GM19324 (cell line): Measurements from ENCODE around the gene SASH1.
"Not testable (repeated sequence)": the region's sequence is repeated elsewhere in the genome, so short reads cannot be mapped to it uniquely, and the experiment has no call there.

ENCODE experiments used
- ATAC-seq: cut with Tn5 transposase; IDR thresholded peaks from one replicate; pipeline ENCODE4 v1.9.1; 2021; ENCODE audit warnings: mild to moderate bottlenecking, moderate library complexity; ENCODE audit not compliant: unreplicated experiment, low FRiP score

Gene SASH1

DNA sequence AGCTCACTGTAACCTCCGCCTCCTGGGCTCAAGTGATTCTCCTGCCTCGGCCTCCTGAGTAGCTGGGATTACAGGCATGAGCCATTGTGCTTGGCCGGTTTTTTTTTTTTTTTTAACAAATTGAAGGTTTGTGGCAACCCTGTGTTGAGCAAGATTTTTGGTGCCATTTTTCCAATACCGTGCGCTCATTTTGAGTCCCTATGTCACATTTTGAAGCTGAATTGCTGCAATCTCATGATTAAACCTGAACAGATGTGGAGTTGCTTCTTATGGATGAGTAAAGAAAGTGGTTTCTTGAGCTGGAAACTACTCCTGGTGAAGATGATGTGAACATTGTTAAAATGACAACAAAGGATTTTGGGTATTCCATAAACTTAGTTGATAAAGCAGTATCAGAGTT lies 16.6 kb downstream of the SASH1 start:
- no peak for ATAC-seq

DNA sequence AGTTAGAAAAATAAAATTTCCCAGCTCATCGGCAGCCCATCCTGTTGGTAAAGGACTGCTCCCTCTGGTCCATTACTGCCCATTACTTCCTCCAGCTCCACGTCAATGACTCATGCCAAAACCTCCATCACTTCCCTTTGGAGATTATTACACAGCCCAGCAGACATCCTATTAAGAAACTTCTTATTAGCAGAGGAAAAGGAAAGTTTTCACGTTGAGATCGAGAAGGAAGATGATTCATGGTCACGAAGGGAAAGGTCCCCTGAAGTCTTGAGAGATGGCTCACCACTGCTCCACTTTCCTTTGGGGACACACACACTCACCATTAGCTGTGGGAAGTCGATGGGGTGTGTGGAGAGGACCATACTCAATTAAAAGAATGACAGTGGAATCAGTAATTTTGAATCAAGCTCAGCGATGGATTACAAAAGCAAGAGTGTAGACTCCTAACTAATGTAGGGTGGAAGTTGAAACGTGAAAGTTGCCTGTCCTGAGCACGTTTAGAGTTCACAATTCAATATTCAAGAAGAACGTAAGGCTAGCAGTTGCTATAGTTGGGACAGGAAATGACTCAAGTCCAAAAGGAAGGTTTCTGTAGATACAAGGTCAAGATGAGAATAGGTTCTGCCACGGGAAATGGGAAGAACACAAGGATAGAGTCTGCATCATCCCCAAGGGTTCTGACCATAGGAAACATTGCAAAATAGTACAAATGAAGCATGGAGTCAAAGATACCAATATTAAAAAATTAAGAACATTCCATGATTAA lies 21.6 kb downstream of the SASH1 start:
- ATAC-seq, result no peak

DNA sequence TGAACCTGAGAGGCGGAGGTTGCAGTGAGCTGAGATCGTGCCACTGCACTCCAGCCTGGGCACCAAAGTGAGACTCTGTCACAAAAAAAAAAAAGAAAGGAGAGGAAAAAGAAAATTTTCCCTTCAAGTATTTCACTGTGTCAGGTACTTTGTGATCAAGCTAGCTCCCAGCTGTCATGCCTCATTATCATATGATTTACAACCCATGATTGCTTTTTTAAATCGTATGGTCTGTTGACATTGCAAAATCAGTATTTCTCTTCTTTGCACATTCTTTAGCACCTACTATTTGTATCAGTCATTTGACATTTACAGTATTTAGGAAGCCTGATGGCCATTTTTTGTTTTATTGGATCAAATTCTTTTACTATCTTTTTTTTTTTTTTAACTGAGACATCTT lies 22.4 kb downstream of the SASH1 start:
- no peak for ATAC-seq

DNA sequence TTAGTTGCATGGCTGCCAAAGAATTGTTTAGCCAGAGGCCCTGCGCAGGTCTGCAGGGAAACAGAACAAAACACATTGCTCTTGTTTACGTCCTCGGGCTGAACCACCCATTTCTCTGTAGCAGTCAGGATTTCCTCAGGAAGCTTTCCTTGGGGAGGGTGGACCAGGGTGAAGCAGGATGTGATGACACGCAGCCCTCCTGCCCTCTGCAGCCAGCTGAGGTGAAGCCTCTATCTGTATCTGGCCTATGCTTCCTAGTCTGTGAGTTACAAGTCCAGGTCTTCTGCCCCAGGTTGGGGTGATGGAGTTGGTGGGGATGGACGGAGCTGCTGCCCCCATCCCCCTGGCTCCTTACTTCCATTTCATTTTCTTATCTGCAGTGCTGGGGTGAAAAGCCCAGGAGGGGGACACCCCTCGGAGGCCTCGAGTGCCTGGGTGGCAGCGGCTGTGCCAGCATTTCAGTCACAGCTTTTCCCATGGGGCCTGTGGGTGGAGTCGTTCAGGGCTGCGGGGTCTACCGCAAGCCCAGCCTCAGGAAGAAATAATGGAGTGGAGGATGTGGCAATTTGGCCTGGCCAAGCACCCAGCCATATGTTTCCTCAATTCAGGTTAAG lies 24.9 kb downstream of the SASH1 start:
- no peak for ATAC-seq

DNA sequence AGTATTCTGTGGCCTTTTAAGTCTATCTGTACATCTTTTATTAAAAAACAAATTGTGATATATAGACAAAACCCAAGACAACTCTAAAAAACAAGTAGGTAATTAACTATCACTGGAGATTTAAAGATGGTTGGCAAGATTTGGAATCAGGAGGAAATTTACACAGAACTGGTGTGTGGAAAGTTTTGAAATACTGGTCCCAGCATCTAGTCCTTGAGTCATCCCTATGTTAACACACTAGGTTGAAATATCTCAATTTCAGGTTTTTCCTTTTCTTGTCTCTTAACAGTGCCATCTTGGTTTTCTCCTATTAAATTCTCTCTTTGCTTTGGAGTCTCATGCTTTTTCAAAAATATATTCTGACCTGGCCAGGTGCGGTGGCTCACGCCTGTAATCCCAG lies 27.5 kb downstream of the SASH1 start:
- ATAC-seq, result no peak

DNA sequence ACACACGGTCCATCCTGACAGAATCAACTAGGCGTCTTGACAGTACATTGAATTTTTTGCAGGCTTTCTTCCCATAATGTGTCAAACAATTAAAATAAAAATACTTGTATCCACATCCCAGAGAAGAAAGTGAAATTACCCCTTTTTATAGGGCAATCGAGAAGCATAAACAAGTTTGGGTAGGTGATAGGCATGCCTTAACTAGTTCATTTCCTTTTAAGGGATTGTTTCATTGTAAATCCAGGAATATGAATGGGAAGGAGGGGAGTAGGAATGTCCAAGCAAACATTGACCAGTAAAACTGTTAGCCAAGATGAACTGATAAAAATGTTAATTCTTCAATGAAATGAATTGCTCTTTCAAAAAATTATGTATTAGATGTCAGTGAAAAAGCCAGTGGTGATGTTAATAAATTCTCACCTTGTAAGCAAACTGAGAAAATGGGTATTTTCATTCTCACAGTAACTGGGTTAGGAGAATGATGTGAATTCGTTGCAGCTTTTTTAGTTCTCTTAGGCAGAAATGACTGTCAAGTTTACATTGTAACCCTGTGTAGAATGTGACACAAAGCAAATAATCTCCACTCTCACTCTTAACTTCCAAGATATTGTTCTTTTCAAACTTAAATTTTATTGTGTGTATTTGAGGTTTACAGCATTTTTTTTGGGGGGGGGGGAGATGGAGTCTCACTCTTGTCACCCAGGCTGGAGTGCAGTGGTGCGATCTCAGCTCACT lies 31.6 kb downstream of the SASH1 start:
- ATAC-seq, result no peak

DNA sequence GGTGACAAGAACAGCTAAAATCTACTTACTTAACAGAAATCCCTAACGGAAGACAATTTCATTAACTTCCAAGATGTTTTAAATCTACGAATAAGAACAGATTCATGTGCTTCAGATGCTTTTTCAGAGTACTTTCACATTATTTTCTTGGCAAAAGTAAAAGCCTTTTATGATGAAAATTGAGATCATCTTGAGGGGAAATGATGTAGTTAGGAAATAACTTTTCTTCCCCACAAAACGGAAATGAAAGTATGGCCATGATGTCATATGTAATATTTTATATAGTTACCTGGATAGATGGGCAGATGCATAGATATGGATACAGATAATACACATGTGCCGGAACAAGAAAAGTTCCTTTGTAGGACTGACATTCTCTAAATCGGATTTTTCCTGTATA lies 32.8 kb downstream of the SASH1 start:
- no peak for ATAC-seq

DNA sequence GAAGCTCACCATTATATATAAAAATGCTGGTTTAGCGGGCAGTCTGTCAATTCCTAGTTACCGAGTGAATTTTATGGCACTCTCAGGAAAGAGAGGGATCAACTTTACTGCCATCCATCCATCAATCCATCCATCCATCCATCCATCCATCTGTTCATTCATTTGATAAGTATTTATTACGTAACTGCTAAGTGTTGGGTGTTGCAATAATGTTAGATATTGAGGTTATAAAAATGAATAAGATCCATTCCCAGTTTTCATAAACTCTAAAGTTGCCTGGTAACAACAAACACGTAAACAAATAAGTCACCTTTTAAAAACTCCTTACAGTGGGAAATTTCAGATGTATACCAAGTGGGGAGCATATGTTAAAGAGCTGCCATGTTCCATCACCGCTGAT lies 36.8 kb downstream of the SASH1 start:
- no peak for ATAC-seq

DNA sequence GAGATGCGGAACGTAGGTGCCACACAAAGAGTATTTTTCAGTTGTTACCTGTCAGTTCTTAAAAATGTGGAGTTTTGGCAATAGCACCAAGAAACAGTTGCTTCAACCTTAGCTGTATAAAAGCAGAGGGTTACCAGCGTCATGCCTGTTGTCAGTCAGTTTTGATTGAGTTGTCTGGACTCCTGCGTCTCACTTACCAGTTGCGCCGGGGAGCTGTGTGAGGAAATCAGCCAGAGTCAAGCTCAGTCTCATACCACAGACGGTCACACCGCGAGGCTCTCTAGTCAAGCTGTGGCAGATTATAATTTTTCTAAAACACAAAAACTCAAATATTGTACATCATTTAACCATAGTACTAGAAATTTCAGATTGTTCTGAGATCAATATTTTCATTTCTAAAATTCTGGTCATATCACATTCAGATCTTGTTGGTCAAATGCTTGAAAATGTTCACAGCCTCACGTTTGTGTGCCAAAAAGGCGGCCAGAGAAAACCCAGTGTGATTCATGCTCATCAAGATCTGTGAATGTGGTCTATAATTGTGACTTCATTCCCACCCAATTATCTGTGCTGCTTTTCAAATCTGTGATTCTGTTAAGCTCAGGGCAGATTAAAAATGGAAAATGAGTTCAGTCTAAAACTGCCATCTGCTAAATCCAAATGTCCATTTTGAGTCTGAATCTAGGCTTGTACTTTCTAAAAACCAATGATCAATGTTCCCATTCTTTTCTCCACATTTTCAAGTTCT lies 37.5 kb downstream of the SASH1 start:
- ATAC-seq, result no peak

DNA sequence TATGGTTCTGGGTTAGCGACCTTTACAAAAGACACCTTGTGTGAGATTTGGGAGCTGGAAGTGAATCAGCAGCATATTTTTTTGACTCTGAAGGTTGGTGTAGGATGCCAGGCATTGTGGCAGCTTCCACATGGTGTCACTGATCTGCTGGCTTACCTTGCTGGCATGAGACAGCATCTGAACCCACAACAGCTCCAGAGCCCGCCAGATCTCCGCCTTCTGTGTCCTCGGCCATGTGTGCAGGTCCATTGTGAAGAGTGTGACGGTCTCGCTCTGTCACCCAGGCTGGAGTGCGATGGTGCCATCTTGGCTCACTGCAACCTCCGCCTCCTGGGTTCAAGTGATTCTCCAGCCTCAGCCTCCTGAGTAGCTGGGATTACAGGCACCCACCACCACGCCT lies 39.4 kb downstream of the SASH1 start:
- not testable (repeated sequence) for ATAC-seq

DNA sequence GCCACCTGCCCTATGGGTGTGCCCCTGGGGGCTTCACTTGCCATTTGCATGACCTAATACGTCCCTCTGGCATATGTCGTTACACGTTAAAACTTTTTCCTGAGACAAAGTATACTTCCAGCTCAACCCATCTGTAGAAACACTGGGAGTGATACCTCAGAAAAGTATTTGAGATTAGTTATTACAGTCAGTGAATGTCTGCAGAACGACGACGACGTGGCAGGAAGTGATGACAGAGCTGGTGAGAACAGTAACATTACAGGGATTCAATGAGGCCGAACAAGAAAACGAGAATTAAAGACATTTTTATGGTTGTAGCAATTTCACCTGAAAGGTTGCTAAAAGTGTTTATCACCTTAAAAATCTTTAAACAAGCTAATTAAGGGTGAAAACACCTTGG lies 40.2 kb downstream of the SASH1 start:
- ATAC-seq, result no peak

DNA sequence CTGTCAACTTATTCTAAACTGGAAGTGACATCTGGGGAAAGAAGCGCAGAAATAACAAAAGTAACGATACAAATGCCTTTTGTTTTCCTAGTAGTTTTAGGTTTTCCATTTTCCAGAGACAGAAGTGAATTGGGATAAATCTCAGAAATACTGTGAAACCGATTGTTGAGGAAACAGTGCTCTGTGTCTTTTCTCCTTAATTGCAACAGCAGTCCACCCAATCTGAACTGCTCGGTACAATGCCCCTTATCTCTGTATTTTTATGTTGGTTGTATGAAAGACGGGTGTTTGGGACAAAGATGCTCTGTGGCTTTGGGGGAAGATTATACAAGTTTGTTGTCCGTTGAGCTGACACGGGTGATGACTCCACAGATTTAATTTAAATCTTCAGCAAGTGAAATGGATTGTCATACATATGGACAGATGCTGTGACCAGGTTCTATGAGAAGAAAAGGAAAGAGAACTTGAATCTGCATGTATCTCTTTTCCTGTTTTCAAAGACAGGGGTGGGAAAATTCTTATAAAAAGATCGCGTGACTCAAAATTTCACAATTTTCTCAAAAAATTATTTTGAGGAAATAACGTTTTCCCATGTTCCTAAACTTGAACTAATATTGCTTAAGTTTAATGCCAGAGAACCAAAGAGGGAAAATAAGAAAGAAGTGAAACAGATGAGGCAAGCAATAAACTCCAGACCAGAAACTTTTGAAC lies 41.2 kb downstream of the SASH1 start:
- no peak for ATAC-seq

DNA sequence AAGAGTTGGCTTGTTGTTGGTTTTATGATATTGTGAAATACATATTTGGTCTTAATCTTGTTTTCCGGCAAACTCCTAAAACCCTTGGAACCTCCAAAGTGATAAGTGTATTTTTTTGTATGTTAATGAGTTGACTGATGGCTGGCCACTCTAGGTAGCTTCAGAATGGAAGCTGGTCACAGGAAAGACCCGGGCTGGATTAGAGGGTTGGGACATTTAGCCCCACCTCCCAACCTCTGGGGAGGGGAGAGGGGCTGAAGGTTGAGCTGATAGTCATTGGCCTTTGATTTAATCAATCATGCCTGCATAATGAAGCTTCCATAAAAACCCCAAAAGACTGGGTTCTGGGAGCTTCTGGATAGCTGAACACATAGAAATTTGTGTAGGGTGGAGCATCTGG lies 42.7 kb downstream of the SASH1 start:
- ATAC-seq, result no peak

DNA sequence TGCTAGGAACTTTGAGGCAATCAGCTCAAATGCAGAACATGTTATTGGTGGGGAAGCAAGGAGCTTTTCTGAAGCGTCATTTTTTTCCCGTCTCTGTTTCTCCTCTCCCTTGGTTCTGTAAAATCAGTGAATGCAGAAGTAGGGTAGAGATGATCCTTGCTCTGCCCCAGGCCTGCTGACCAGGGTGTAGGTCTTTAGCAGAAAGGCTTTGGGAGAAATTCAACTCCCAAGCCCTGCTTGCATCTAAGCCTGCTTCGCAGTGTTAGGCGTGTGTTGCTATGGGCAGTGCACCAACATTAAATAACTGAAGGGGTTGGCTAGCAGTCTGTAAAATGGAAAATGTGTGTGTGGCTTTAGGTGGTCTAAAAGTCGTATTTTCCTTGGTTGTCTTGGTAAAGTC lies 45.9 kb downstream of the SASH1 start:
- no peak for ATAC-seq

DNA sequence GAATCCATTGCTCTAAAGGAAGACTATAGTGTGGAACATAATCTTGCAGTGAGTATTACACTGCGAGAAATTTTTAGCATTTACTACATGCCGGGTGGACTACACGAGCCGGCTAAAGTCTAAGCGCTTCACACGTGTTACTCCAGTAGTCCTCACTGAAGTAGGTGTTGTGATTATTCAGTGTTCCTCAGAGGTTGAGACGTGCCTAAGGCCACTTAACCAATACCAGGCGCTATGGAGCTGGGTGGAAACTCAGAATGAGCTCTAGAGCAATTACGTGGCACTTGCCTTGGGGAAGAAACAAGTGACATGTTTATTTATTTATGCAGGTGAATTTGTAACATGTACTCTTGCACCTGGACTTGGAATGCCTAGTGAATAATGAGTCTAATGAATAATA lies 46.4 kb downstream of the SASH1 start:
- no peak for ATAC-seq

DNA sequence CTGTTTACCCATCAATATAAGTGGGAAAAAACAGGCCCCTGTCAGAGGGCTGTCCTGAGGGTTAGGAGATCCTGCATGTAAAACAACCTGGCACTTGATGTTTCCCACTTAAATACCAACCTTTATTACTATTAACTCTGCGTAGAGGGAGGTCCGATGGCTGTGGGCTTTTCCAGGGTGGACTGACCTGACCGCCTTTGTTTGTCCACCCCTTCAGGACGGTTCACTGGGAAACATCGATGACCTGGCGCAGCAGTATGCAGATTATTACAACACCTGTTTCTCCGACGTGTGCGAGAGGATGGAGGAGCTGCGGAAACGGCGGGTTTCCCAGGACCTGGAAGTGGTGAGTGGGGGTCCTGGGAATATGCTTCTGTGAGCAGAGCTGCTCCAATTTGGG lies 47.3 kb downstream of the SASH1 start:
- ATAC-seq, result no peak

DNA sequence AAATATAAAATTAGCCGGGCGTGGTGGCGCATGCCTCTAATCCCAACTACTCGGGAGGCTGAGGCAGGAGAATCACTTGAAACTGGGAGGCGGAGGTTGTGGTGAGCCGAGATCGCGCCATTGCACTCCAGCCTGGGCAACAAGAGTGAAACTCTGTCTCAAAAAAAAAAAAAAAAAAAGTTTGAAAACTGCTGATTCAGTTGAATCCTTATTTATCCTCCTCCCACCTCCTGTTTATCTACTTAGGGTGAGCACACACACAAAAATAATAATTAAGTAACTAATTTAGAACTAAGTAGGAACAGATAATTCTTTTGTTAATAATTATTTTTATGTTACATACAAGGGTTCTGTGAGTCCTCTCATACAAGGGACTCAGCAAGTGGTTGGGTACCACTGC lies 49.5 kb downstream of the SASH1 start:
- ATAC-seq, result not testable (repeated sequence)

DNA sequence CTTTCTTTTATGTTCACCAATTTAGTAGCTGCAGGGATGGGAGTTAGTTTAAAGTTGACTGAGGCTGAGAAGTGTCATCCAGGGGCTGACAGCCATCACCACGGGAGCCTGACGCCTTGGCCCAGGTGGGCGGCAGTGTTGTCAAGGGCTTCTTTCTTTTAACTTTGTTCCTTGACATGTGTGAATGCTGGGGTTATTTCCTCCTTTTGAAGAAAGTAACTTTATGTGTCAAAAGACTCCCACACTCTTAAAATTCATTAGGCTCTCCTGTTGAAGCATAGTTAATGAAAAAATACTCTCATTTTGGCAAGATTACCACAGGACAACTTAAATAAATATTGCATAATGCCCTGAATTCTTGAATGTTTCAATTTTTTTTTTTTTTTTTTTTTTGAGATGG lies 50.0 kb downstream of the SASH1 start:
- no peak for ATAC-seq

DNA sequence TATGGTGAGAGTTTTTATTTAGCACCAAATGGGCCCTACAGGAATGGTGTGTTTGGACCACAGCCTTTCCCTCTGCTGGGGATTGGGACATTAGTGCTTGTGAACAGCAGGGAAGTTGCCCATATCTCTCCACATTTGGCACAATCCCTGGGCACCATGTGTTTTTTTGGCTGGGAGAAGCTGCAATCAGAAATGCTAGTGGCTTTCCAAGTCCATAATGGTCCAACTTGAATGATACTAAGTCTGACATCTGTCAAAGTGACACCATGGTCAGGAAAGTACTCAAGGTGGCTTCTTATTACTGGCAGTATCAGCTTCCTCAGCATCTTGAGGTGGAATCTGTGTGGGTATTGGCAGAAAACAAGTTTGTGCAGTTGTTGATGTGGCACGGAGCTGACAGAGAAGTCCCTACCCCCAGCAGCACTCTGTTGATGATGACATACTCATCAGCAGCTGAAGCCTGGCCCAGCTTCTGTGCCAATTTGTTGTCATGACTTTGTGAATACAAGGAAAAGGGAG lies 53.0 kb downstream of the SASH1 start:
- ATAC-seq, result no peak

DNA sequence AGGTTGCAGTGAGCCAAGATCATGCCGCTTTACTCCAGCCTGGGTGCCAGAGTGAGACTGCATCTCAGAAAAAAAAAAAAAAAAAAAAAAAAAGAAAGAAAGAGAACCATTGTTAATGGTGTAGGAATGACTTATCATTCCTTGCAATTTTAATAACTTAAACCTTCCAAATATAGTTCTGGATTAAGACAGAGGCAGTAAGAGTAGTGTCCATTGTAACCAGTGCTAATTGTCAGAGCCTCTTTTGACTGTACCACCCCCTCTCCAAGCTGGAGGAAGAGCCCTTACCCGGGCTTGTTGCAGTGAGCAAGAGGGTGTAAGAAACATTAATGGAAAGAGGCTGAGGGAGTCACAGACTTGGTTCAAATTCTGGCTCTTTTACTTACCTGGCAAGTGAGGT lies 53.8 kb downstream of the SASH1 start:
- ATAC-seq, result no peak
